SU-DHL-6 (cell line): Measurements from ENCODE around the gene LRRC28.

Source experiments
- EZH2phosphoT487 ChIP-seq: fragments of 200-600 bp; sonication (generic), shearing (Covaris generic); conservative IDR thresholded peaks from 2 replicates; pipeline ENCODE4 v1.6.1; 2018; ENCODE audit warnings: mild to moderate bottlenecking, antibody characterized with exemption, low read length, moderate library complexity, mixed read lengths
- TF ChIP-seq, protein P1 (sequence below): fragments of 200-600 bp; sonication (generic); IDR thresholded peaks from one replicate; pipeline ENCODE4 v1.5.1; 2017; ENCODE audit warnings: antibody characterized with exemption, mild to moderate bottlenecking, low read length, moderate library complexity; ENCODE audit not compliant: insufficient read depth, poor library complexity, severe bottlenecking

DNA sequence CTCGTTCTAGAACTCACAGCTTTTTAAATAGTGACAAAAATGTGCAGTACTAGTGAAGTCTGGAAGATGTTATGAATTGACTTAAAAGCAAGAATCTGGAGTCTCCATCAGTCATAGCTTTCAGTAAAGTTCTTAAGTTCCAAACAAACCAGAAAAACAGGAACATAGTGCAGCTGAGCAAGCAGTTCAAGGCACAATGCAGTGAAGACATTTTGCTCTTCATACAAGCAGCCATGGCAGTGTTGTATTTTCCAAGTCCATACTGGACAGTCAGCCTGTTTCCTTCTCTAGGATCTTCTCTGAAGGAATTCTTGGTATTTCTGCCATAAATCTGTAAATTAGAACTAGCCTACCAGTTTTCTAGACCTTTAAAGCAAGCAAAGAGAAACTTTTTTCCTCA is 90.5 kb downstream of the LRRC28 start:
- TF ChIP-seq, protein P1, sequence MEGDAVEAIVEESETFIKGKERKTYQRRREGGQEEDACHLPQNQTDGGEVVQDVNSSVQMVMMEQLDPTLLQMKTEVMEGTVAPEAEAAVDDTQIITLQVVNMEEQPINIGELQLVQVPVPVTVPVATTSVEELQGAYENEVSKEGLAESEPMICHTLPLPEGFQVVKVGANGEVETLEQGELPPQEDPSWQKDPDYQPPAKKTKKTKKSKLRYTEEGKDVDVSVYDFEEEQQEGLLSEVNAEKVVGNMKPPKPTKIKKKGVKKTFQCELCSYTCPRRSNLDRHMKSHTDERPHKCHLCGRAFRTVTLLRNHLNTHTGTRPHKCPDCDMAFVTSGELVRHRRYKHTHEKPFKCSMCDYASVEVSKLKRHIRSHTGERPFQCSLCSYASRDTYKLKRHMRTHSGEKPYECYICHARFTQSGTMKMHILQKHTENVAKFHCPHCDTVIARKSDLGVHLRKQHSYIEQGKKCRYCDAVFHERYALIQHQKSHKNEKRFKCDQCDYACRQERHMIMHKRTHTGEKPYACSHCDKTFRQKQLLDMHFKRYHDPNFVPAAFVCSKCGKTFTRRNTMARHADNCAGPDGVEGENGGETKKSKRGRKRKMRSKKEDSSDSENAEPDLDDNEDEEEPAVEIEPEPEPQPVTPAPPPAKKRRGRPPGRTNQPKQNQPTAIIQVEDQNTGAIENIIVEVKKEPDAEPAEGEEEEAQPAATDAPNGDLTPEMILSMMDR = no peak
- no peak for TF ChIP-seq EZH2phosphoT487
